GM19240 (cell line): ENCODE results near the gene MAGEL2.
A peak's percentile ranks its signal among the peaks of the same experiment; 100 is the strongest.

Source experiments
- DNase-seq: peaks from one replicate; pipeline ENCODE4 v3.0.0; 2011; ENCODE audit warnings: low spot score; ENCODE audit not compliant: insufficient read length

The MAGEL2 gene

DNA sequence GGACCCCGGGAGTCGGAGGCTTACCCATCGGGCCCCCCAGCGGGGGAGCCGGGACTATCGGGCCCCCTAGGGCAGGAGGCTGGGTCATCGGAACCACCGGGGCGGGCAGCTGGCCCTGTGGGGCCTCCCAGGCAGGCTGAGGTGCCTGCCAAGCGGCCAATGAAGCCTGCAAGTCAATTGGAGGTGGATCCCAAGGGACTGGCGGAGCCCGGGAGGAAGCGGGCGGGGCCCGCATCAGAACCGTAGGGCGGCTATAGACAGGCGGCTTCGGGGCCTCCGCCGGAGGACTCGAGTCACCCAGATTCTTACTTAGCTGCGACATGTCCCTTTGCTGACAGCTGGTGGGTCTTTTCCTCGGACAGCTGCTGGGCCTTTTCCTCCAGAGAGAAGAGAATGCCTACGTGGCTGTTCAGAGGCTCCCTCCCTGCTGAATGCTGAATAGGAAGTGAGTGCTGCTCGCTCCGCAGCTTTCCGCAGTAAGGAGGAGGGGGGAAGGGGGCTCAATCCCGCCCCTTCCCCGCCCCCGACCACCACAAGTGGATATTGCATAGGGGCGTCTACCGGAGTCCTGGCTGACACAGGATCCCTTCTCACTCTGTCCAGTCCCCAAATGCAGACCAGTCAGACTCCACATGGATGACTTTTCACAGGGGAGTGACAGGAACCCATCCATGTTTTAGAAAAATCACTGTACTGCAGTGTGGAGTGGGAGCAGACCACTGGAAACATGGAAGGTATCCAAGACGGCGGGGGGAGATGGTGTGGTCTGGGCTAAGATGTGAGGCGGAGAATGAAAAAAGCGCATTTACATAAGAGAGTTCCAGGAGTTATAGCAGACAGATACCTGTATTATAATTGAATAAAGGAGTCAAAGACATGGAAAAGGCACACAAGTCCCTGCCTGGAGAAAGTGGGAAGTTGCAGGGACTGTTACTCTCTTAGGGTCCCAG, at the start of gene MAGEL2:
TSS of gene MAGEL2 (minus strand) at position 447 of the 950 bp plus-strand sequence. CDS start at position 322, 125 bp downstream.
- no peak for DNase-seq

DNA sequence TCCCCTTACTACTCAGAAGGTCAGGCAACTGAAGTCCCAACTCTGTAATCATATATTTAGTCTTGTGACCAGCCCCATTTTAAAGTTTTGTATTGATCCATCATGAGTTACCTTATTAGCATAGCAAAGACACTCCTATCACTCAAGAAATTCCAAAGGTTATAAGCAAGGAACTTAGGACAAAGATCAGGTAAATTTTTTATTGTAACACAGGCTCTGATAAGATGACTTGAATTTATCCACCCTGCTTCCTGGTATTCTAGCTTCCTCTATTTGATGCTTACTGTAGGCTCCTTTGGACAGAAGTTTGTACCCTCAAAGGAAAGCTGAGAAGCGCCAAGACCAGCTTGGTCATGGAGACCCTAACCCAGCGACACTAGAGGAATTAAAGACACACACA, 47.6 kb upstream of the MAGEL2 start:
- DNase-seq = no peak

DNA sequence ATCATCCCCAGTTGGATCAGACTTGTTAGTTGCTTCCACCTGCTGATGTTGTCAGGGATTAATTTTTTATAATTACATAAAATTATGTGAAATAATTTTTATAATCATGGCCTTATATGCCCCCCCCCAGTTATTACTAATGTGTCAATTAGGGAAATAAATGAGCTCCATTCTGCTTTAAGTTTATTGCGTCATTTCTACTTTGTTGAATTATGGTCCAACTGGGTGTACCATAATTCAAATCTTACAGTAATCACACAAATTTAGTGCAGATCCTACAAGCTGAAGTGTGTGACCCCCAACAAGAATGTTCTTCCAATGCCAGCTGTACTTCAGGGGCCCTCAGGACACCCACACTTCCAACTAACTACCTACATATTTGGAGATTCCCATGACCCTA, 46.9 kb upstream of the MAGEL2 start:
- DNase-seq = no peak

DNA sequence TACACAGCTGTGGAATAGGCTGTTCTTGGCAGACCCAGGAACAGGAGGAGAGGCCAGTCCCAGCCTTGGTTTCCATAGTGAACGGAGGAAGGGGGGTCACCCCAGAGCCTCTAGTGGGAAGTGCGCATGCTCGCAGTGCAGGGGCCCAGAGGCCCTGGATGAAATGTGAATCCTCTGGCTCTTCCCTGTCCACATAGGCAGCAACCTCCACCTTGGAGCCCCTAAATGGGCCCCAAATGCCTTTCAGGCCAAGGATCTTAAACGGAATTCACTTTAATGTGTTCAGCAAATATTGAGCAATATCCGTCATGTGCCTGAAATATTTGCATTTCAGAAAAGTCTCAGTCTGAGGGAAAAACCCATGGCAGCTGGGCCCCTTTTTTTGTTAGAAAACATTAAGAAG, 42.8 kb upstream of the MAGEL2 start:
- no peak for DNase-seq

DNA sequence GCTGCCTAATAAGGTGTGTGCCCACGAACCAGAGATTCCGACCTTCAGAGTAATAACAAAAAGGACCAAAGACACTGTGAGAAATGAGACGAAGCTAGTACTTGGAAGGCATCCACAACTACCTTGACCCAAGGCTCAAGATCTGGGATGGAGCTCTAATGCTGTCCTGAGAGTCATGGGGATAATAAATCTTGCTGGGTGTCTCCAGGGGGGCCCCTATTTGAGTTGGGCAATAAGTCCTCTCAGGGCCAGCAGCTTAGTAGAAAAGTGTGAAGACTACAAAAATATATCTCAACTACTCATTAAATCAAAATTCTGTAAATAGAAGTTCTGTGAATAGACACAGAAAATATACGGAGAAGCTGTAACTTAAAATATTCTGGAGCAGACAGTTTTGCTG, 42.3 kb upstream of the MAGEL2 start:
- DNase-seq = no peak

DNA sequence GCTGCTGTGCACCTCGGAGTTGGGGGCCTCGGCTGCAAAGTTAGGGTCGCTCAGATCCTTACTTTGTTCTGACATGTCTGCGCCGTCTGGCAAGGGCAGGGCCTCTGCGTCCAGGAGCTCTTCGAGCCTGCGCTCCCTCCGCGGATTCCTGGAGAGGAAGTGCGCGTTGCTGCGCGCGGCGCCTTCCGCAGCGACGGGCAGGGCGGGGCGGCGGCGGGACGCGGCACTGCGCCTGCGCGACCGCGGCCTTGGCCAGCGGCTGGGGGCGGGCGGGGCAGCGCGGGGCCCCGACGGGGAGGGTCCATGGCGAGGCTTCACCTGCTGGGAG, 39.4 kb upstream of the MAGEL2 start, which contains the start of gene NDN:
TSS of gene NDN (minus strand) at position 163 of the 328 bp plus-strand sequence. CDS start at position 75, 88 bp downstream.
- DNase-seq = no peak

DNA sequence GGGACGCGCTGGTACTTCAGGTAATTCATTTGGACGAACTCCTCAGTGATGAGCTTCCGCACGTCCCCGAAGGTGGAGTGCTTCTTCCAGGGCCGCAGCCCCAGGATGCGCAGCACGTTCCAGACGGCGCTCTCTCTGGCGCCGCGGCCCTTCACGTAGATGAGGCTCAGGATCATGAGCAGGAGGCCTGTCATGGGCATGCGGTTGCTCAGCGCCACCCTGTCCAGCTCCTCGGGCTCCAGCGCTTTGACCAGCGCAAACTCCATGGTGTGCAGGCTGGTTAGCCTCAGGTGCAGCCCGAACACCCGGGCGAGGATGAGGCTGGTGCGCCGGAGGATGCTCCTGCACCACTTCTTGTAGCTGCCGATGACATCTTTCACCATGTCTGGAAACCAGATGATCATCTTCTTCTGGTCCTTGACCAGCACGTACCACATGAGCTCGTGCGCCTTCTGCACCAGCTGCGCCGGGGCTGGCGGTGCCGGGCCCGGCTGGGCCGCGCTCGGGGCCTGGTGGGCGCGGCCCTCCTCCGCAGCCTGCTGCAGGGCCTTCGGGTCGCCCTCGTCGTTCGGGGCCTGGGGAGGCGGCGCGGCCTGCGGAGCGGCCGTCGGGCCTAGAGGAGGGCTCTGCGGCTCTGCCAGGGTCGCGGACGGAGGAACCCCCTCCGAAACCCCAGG, 38.9 kb upstream of the MAGEL2 start:
- DNase-seq = no peak

DNA sequence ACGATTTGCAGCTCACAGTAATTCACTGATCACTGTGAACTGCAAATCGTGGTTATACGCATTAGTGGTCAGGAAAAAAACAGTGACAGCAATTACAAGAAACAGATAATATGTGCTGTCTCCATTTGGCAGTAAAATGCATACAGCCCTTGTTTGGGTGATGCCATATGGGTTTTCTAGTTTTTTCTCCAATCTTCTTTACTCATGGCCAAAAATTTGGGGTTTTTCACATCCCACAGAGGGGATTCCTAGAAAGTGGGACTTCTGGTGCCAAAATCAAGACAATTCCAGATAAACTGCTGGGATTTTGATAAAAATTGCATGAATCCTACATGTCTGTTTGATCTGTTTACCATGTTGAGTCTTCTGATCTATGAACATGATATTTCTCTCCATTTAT, 23.8 kb upstream of the MAGEL2 start:
- no peak for DNase-seq

GRCh38 chr15:23670970-23671369, 23.3 kb upstream of the MAGEL2 start:
- no peak for DNase-seq

DNA sequence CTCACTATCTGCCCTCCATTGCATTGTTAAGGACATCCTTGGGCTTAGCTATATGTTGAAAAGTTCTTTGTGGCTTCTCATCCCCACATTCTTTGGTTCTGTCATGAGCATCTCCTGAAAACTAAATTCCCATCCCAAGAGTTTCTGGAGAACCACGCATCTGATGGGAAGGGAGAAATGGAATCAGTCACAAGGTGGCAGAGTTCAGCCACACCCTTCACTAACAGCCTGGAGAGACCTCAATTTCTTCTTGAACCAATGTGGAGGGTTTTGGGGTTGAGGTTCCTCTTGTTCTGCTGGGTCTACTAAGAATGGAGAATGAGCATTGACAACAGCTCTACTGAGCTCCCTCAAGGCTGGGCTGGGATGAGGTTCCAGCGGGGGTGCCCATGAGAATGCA, 15.6 kb upstream of the MAGEL2 start:
- DNase-seq = no peak

DNA sequence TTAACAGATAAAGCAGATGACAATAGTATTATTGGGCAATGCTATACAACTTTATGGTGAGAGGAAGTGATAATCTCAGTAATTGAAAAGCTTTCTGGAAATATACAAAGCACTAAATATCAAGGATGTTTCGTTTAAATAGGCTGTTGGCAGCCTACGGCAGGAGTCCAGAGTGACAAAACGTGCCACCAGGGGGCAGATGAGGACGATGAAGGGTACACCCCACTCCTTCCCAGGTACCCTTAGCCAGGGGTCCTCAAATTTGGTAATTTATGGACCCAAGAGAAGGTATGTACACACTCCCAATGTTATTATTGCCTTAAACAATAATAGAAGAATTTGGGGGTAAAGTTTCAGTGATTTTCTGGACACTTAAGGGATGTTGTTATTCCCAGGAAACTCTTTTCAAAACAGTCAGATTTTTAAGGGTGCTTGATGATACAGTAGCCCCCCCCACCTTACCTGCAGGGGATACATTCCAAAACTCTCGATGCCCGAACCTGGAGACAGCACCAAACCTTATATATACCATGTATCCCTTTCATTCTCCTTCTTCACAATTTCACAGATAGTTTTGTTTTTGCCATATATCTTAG, 1.4 kb upstream of the MAGEL2 start:
- DNase-seq = no peak

DNA sequence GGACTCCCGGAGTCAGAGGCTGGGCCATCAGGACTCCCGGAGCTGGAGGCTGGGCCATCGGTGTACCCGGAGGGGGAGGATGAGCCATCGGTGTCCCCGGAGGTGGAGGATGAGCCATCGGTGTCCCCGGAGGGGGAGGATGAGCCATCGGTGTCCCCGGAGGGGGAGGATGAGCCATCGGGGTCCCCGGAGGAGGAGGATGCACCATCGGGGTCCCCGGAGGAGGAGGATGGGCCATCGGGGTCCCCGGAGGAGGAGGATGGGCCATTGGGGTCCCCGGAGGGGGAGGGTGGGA, 719 bp downstream of the MAGEL2 start:
- no peak for DNase-seq

GRCh38 chr15:23646165-23647000, 1.3 kb downstream of the MAGEL2 start:
- DNase-seq = no peak

- DNase-seq = no peak
Measured at GRCh38 chr15:23645371-23646164, 2.1 kb downstream of the MAGEL2 start.

DNA sequence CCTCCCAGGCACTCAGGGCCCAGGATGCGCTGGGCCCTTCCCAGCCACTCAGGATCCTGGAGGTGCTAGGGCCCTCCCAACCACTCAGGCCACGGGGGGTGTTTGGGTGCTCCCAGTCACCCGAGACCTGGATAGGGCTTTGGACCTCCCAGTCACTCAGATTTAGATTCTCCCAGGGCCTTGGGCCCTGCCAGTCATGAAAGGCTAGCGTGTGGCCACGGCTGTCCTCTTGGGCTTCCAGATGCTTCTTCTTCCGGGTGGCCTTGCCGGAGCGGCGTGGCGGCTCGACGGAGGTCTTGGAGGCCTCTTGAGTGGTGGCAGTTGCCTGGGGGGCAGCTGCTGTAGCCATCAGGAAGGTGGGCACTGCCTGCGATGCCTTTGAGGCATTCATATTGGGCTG, 2.8 kb downstream of the MAGEL2 start:
- DNase-seq = no peak

DNA sequence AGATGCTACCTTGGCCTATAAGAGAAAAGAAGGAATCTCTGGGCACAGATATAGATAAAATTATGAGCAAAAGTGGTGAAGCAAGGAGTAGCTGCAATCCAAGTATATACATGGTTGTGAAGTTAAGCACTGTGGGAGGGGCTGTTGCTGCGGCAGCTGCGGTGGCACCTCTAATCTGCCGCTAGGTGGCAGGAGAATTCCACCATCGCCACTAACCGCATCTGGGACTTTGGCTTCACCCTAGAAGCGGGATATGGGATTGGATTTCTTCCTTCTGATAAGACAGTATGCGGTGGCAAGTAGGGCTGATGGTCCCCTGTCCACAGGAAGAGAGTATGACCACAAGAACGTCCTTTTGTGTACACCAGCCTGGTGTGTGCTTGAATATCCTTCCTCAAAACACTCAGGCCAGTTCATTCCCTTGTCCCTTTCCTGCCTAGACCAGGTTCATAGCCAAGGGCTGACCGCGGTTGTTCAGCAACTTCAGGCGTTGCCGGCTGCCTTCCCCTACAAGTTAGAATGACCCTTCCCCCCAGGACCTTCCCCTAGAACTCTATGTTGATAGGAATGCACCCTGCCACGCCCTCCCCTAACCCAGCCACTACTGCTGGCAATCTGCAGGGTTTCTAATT, 5.1 kb downstream of the MAGEL2 start:
- DNase-seq = peak; percentile 23

DNA sequence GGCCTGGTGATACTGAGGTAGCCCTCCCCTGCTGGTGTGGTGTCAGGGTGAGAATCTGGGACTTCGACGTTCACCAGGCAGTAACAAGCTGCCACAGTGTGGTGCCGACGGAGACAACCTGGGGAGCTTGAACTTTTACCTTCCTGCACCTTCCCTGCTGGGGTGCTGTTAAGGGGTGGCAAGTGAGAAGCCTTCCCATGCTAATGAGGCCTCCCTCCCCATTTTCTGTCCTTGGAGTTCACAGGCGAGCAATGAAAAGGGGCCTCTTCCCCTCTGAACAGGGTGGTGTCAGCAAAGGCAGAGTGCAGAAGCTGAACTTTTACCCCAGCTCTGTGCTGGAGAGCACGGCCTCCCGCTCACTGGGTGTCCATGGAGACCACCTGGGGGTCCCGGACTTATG, 13.5 kb downstream of the MAGEL2 start:
- no peak for DNase-seq

DNA sequence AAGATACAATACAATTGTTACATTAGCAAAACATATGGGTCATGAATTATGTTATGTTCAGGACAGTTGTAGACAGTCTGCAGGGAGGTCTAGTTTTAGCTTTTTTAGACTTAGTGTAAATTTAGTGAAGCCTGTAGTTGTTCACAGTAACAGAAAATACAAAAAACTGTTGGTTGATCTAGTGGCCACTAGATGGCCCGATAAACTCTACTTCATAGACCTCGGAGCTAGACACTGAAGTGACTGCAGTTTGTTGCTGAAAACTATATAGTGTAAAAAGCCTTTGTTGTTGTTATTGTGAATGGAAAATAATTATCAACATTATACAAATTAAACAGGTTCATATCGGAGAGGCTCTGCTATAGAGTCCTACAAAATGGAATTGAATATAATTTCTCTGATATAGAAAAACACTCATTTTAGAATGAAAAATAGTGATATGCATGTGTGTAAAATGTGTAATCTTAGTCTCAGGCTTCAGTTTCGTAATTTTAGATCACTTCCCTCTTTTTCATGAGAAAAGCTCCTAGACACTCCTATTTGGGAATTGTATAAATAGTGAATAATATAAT, 18.3 kb downstream of the MAGEL2 start:
- no peak for DNase-seq

DNA sequence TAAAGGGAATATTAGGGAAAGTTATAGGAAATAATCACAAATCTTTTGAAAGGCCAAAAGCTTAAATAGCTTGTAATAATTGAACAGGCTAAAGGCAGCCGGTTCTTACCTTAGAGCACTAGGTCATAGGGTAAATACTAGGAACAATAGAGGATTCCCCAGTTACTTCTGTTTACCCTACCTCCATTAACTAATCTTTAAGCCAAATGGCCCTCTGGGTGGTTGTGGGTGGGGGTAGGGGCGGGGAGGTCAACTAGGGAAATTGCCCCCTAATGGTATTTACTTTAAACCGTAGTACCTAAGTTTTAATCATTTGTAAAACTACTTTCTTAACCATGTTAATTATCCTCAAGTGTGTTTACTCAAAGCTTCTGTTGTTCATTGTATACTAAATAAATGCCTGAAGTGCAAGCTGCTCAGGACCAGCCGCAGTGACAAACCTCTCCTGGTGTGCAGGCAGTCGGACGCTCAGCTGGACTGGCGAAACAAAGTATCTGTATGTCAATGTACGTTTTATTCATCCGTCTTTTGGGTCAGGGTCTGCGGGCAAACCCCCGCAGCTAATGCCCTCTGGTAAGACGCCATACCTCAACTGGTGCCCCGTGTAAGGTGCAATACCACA, 18.9 kb downstream of the MAGEL2 start:
- no peak for DNase-seq

- DNase-seq = no peak
Measured at GRCh38 chr15:23616536-23616935, 31.1 kb downstream of the MAGEL2 start.
